ENCODE data around the gene GPS1.

DNA sequence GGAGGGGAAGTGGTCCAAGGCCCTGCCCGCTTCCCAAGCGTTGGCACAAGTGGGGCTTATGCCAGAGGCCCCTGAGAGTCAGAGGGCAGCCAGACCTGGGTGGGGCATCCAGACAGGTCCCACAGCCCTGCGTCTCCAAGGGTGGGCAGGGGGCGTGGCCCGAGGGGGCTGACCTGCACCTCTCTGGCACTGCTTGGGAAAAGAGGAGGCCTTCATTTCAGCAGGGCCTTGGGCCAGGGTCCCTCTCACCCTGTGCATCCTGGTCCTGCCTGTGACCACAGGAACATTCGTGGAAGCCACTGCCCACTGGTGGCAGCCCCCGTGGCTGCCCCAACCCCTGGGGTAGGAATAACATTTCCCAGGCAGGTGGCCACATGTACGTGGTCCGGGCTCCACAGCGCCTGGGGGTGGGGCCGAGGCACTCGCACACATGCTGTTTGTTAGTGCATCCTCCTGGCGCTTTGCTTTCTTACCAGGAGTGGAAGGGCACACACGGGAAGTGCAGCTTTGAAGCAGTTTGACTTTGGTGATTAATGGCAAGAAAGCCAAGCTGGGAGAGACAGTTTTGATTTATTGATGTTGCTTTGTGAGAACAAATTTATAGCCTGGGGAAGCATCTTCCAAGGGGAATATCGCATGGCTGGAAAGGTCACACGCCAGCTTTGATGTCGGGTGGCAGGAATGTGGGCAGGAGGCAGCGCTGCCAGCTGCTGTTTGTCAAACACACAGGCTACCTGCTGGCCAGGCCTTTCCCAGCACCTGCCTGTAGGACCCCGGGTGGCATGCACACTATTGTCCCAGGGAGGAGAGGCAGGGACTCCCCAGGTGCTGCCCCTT is 33.3 kb upstream of the GPS1 start:
- TF ChIP-seq CTCF (IDR thresholded peaks at IDR 0.05; ENCODE audit: low read depth, low read length) (no peak), EZH2phosphoT487 (IDR thresholded peaks at IDR 0.05; ENCODE audit: low read depth) (no peak)
